GM12873 (cell line): Measurements from ENCODE around the gene SLC8A2.

ENCODE experiments used
- TF ChIP-seq, protein P1 (sequence below): IDR thresholded peaks from 2 replicates; pipeline ENCODE4 v1.5.1; 2012; ENCODE audit warnings: low read depth, mild to moderate bottlenecking, moderate library complexity, low read length, control low read depth; ENCODE audit not compliant: insufficient read depth; ENCODE audit errors: missing control alignments

SLC8A2 gene

GRCh38 chr19:47490031-47490430, 18.3 kb upstream of the SLC8A2 start:
- TF ChIP-seq, protein P1, sequence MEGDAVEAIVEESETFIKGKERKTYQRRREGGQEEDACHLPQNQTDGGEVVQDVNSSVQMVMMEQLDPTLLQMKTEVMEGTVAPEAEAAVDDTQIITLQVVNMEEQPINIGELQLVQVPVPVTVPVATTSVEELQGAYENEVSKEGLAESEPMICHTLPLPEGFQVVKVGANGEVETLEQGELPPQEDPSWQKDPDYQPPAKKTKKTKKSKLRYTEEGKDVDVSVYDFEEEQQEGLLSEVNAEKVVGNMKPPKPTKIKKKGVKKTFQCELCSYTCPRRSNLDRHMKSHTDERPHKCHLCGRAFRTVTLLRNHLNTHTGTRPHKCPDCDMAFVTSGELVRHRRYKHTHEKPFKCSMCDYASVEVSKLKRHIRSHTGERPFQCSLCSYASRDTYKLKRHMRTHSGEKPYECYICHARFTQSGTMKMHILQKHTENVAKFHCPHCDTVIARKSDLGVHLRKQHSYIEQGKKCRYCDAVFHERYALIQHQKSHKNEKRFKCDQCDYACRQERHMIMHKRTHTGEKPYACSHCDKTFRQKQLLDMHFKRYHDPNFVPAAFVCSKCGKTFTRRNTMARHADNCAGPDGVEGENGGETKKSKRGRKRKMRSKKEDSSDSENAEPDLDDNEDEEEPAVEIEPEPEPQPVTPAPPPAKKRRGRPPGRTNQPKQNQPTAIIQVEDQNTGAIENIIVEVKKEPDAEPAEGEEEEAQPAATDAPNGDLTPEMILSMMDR, result no peak

DNA sequence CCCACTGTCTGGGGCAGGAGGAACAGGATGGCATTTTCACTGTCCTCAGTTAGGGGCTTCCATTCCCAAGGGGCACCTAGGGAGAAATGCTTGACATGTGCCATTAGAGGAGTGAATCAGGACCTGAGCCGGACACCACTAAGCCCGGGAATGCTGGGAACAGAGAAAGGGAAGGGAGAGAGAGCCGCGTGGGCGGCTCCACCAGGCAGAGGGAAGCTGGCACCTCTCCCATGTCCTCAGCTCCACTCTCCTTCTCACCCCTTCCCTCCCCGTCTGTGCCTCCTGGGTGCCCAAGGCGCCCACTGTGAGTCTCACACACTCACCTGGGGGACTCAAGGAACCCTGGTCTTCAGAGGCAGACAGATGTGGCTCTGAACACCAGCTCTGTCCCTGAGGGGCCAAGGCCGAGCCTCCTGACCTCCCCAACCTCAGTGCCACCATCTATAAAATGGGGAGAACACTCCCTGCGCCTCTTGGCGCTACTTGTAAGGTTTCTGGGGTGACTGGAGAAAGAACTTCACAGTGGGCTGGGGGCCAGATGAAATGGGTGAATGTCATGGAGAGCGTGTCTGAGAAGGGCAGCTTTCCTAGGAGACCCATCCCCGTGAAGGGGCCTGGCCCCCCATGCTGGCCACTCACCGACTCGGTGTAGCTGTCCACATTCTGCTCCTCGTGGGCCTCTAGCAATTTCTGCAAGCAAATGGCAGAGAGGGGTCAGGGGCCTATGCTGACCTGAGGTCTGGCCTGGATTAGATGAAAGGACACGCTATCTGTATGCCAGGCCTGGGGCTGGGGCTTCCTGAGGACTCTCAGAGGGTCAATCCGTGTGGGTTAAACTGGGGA, 17.6 kb upstream of the SLC8A2 start:
- TF ChIP-seq, protein P1, result no peak

GRCh38 chr19:47487551-47488515, 16.1 kb upstream of the SLC8A2 start:
- TF ChIP-seq, protein P1, result no peak

GRCh38 chr19:47486900-47487299, 15.2 kb upstream of the SLC8A2 start:
- TF ChIP-seq, protein P1, result no peak

DNA sequence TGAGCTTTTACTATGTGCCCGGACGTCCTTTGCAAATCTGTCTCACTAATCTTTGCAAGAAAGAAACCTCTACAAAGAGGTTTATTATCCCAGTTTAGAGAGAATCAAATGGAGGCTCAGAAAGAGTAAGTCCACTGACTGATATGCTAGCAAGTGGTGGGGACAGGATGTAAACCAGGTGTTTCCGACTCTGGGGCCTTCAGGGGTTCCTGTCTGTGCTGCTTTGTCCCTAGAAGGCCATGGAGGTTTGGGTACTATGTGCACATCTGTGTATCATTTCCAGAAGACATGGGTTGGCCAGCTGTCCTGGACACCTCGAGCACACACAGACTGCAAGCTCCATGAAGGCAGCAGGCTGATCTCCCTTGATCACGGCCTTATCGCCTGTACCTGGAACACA, 13.5 kb upstream of the SLC8A2 start:
- TF ChIP-seq, protein P1, result no peak

DNA sequence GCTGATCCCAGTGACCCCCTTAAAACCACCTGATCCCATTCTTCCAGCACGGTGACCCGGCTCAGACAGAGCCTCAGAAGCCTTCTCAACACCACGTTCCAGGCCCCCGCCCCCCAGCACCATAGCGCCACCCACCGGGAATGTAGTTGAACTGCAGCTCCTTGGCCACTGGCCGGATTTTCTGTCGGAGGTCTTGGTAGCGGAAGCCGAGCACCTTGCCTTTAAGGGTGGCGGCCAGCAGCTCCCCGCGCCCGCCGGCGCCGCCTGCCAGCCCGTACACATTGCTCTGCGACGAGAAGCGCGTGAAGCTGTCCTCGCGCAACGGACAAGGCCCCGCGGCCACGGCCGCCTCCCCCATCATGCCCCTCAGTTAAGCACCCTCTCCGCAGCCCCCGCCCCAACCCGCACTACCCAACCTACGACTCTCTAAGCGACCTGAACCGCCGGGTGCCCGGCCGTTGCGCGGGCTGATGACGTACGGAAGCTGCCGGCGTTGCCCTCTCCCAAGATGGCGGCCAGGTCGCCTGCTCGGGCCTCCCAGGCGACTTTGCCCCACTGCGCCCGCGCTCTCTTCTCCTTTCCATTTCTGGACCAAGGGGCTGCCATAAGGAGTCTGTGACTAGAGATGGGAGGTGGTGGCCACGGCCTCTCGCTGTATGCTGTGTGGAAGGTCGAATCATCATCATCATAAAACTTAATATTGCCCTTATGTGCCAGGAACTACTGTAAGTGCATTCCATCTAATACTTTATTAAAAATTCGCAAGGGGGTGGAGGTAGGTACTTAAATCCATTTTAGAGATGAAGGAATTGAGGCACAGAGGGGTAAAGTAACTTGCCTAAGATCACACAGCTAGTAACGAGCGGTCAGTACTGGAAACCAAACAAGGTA, 12.4 kb upstream of the SLC8A2 start, which contains the start of gene KPTN:
Gene KPTN, minus strand, starts transcription at position 420 of the 891 bp plus-strand sequence. Its CDS starts 59 bp downstream, at position 361.
- TF ChIP-seq, protein P1, result peak; percentile 95
